GM19328 (cell line): ENCODE measurements around the gene PPARA.
"Not testable (repeated sequence)": the region's sequence is repeated elsewhere in the genome, so short reads cannot be mapped to it uniquely, and the experiment has no call there.

Experiments
- ATAC-seq: cut with Tn5 transposase; IDR thresholded peaks from one replicate; pipeline ENCODE4 v1.9.1; 2021; ENCODE audit warnings: mild to moderate bottlenecking, moderate library complexity; ENCODE audit not compliant: unreplicated experiment

PPARA gene

DNA sequence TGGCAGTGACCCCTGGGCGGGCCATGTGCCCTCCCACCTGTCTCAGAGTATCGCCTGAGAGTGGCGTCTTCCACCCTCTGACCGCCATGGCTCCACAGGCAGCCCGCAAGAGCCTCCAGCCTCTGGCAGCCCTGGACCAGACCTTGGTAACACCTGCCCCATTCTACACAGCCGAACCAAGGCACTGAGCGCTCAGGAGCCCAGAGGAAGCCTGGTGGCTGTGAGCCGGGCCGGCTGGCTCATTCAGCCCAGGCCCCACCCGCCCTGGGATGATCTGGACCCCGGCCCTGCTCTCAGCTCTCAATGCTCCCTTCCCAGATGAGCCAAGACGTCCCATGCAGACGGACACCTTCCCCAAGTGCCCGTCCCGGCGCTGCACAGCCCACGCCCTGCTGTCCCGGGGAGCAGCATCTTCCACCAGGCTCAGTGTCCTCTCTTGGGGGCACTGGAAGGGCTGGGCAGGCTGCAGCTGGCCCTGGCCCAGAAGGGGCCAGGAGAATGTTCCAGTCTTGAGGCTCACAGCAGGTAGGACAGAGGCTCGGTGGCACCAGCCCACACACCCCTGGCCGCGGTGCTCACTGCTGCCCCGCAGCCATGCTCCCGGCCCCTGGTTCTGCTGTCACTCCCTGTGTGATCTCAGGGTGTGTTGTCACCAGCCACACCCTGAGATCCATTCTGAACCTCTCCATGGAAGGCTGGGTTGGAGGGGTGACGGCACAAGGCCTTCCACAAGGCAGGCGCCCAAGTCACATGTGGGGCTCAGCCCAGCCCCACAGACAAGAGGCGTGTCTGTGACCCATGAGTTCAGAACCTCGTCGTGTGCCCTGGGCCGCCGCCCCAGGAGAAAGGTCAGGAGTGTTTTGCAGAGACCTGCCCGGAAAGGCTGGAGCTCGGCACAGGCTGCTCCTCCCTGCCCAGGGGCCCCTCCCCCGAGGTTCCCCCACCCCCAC is 24.2 kb upstream of the PPARA start:
- no peak for ATAC-seq

DNA sequence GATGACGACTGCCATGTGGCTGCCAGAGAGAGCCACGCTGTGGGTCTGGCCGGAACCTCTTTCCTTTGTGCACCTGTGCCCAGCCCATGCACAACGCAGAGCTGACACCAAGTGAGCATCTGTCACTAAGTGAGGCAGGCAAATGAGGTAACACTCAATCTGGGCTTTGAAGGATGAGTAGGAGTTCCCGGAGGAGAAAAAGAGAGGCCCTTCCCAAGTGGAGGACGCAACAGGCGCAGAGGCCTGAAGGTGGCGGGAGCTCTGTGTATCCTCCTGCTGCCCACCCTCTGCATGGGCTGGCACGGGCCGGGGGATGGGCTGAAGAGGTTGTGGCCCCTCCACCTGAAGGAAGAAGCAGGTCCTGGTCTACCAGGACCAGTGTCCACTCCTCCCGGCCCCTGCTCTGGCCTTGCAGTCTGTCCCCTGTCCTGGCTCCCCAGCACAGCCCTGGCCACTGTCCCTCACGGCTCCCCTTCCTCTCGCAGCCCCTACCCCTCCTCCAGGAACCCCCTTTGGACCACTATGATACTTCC is 23.4 kb upstream of the PPARA start:
- ATAC-seq = no peak

GRCh38 chr22:46127556-46127955 is 22.8 kb upstream of the PPARA start:
- no peak for ATAC-seq

DNA sequence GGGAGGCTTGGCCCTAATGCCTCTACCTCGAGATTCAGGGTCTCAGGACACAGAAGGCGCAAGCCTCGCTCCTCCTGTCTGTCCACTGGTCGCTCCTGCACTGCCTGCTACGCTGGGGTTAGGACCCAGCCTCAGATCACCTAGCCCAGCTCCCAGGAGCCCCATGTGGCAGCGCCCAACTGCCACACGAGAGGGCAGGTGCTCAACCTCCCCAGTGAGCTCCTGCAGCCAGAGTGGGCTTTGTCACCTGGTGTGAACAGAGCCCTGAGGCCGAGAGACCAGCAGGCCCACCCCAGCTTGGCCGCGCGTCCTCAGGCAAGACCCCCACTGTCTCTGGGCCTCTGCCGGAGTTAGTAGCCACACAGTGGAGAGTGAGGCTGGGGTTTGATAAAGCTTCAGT is 21.7 kb upstream of the PPARA start:
- ATAC-seq = no peak

- ATAC-seq = no peak
Measured at GRCh38 chr22:46129390-46130041, 20.8 kb upstream of the PPARA start.

- no peak for ATAC-seq
Measured at GRCh38 chr22:46131151-46131587, 19.2 kb upstream of the PPARA start.

DNA sequence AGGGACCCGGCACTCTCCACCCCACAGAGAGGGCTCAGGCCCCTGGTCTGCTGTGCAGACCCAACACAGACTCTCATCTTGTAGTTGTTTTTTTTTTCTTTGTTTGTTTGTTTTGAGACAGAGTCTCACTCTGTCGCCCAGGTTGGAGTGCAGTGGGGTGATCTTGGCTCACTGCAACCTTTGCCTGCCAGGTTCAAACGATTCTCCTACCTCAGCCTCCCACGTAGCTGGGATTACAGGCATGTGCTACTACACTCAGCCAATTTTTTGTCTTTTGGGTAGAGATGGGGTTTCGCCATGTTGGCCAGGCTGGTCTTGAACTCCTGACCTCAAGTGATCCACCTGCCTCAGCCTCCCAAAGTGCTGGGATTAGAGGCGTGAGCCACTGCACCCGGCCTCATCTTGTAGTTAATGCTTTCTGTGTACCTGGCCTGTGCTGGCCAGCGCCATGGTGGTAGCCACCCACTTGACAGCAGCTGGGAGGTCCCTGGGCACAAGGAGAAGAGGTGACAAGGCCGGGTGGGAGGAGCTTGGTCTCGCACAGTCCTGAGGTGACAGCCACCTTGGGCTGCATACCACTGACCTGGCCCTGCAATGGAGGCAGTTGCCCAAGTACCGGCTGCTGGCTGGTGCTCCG is 18.0 kb upstream of the PPARA start:
- ATAC-seq = not testable (repeated sequence)

DNA sequence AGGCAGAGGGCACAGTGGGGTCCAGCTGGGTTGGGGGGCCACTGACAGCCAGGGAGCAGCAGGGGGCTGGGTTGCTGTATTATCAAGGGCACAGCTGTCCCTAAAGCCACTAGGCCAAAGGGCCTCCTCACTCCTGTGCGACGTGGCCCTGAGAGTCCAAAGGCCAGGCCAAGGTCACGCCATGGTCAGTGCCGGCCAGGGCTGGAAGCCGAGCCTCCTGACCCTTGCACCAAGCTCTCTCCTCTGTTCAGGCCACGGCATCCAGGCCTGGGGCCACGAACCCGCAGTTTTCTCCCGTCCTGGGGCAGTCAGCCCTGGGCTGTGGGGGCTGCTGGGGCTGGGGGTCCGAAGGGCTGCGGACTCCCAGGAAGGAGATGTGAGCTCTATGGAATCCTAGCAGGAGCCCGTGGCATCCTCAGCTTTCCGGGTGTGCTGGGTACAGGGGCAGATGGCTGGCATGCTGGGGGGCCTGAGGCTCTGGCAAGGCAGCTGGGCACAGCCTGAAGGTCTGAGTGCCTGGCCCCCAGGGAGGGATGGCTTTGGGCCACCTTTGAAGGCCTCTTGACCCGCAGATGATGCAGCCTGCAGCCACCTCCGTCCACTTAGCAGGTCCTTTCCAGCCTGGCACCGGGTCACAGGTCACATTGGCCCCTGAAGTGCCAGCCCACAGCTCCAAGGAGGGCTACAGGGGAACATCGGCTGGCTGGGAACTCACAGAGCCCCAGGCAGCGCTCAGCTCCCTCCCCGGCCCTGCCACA is 17.3 kb upstream of the PPARA start:
- no peak for ATAC-seq

DNA sequence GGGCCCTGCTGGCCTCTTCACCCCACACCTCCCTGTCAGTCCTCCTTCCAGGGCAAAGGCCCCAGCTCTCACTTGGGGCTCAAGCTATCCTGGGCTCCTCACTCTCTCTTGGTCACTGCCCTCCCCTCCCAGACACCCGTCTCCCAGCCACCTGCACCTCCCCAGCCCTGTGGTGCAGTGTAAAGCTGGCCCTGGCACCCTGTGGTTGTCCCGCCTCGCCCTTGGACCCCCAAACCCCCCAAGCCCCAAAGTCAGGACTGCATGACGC is 16.8 kb upstream of the PPARA start:
- ATAC-seq = no peak

DNA sequence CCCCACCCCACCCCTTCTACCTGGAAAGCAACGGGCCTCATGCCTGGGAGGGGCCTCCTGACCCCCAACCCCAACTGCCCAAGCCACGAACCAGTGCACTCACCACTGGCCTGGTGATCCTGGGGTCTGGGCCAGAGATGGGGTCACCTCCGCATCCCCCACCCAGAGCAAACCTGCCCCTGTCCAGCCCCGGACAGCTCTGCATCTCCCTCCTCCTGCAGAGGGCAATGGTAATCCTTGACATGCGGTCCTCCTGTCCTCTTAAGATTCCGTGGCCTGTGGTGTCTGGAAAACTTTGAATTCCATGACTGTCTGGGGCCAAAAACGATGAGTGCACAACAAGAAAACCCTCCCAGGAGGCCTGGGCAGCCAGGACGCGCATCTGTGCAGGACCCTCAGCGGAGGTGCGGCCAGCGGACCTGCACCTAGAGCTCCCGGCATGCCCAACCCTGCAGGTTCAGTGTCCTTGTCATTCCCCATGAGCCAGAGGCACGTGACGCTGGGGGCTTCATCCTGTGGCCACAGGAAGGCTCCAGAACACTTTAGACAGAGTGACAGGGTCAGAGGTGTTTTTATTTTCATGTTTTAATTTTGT is 16.1 kb upstream of the PPARA start:
- no peak for ATAC-seq

DNA sequence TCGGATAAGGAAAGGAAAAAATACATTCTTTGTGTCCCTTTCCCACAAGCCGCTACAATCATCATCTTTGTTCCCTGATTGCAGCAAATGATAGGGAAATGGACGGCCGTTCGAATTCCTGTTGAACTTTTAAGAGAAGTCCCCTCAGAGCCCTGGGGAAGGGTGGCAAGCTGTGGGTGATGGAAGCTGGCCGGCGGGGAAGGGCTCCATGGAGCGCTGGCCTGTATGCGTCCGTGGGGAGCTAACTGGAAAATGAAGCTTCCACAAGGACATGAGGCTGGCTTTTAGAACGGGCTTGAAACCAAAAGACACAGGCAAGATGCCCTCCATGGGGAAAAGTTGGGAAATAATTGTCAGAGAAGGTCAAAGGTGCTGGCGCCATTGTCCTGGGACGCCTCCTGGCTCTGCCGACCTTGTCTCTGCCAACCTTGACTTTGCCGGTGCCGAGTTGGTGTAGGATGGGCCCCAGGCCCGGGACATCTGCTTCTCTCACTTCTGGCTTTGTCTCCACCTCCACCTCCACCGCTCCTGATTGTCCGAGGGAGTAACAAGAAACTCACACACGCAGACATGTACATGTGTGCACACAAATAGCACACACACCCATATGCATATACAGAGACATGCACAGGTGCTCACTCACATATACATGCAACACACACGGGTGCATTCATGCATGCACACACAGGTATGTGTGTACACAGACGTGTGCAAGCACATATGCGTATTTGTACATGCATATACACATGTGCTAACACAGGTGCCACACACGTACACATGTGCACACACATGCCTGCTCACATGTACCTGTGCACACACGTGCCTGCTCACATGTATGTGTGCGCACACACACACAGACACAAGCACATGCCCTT is 14.5 kb upstream of the PPARA start:
- ATAC-seq = no peak

- ATAC-seq = no peak
Measured at GRCh38 chr22:46136486-46137217, 13.7 kb upstream of the PPARA start.

DNA sequence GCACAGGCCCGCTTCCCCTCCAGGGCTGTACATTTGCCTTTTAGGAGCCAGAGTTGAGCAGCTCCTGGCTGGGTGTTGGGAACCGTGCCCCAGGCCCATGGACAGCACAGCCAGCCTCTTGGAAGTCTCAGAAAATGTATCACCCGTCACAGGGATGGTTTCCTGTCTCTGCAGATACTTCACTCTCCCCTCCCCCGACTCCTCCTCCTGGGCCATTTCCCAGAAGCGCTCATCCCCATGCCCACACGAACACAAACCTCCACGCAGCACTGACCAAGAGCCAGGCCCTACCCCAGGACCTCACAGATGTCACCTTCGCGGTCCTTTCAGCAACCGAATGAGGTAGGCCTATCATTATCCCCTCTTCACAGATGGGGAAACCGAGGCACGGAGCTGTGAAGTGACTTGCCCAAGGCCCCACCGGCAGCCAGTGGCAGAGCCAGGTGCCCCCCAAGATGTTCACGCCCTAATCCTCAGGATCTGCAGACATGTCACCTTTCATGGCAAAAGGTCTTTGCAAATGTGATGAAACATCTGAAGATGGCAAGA is 13.0 kb upstream of the PPARA start:
- no peak for ATAC-seq

DNA sequence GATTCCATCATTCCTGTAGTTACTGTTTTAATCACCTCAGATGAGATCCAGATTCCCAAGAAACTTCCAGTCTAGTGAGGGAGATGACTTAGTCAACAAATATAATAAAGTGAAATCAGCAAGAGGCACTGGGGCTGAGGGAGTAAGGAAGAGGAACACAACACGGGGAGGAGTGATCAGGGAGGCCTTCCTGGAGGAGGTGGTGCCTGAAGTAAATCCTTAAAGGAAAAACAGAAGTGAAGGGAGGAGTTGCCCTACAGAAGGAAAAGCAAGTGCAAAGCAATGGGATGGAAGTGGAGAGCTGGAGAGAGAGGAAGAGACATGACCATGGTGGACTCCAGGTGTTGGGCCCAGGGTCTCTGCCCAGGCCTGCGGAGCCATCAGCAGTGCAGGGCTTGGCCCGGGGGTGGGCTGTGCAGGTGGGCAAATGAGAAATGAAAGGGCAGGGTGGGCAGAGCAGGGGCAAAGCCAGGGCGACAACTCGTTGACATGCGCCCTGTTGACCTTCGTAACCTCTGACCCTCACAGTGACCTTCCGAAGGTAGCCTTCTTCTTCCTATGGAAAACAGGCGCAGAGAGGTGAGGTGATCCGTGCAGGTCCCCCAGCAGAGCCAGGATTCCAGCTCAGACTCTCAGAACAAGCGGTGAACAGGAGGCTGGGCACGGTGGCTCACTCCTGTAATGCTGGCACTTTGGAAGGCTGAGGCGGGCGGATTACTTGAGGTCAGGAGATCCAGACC is 12.1 kb upstream of the PPARA start:
- ATAC-seq = no peak

- ATAC-seq = not testable (repeated sequence)
Measured at GRCh38 chr22:46139417-46139816, 10.9 kb upstream of the PPARA start.

DNA sequence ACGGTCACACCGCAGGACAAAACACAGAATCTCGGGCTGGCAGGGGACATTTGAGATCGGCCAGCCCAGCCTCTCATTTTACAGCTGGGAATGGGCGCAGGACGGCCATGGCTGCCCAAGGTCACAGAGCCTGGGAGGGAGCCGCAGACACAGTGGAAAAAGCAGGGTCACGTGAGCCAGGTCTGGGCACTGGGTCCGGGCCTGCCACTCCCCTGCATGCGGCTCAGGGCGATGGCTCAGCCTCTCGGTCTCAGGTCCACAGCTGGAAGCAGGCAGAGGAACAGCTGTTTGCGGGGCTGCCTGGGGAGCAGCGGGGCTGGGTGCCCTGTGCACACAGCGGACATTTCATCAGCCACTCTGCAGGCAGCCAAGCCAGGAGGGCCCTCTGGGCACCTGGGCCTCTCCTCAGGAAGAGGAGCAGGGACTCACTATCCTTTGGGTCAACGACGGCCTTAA is 10.4 kb upstream of the PPARA start:
- ATAC-seq = no peak

GRCh38 chr22:46140989-46141928 is 9.1 kb upstream of the PPARA start:
- ATAC-seq = no peak
